H9 (cell line): ENCODE results near the gene SPN. TPM values are rescaled to one million over a fixed set of nuclear protein-coding genes. Genes with fewer than 3 reads are reported as not detected.

Experiments used
- DNase-seq: peaks from one replicate; pipeline ENCODE4 v3.0.0-alpha.2; 2017
- H2AFZ ChIP-seq: one replicate; pipeline ENCODE4 v1.6.1; 2013; ENCODE audit warnings: mild to moderate bottlenecking, low read length, control low read depth, moderate library complexity
- H2AK5ac ChIP-seq: 2 replicates; pipeline ENCODE4 v1.6.1; 2013; ENCODE audit warnings: low read length, control low read depth, mixed read lengths; ENCODE audit not compliant: insufficient read length
- H2BK120ac ChIP-seq: one replicate; pipeline ENCODE4 v1.6.1; 2013; ENCODE audit warnings: low read depth, mild to moderate bottlenecking, low read length, control low read depth, inconsistent platforms; ENCODE audit not compliant: poor library complexity, severe bottlenecking
- H2BK12ac ChIP-seq: 2 replicates; pipeline ENCODE4 v1.6.1; 2013; ENCODE audit warnings: low read length, control low read depth, mixed read lengths, low read depth; ENCODE audit not compliant: insufficient read length
- H2BK15ac ChIP-seq: 2 replicates; pipeline ENCODE4 v1.6.1; 2013; ENCODE audit warnings: low read depth, low read length, control low read depth
- H2BK20ac ChIP-seq: one replicate; pipeline ENCODE4 v1.6.1; 2013; ENCODE audit warnings: low read depth, mild to moderate bottlenecking, low read length, control low read depth, inconsistent platforms; ENCODE audit not compliant: poor library complexity, severe bottlenecking
- H2BK5ac ChIP-seq: 2 replicates; pipeline ENCODE4 v1.6.1; 2013; ENCODE audit warnings: low read length, control low read depth, mixed read lengths; ENCODE audit not compliant: insufficient read length
- H3K14ac ChIP-seq: 2 replicates; pipeline ENCODE4 v1.6.1; 2013; ENCODE audit warnings: low read length, control low read depth; ENCODE audit not compliant: insufficient read depth
- H3K18ac ChIP-seq: 2 replicates; pipeline ENCODE4 v1.6.1; 2013; ENCODE audit warnings: low read depth, mild to moderate bottlenecking, mixed read lengths, low read length, control low read depth; ENCODE audit not compliant: insufficient read length
- H3K23ac ChIP-seq: 2 replicates; pipeline ENCODE4 v1.6.1; 2013; ENCODE audit warnings: low read length, control low read depth, mixed read lengths, low read depth; ENCODE audit not compliant: insufficient read length
- H3K23me2 ChIP-seq: 2 replicates; pipeline ENCODE4 v1.6.1; 2013; ENCODE audit warnings: low read depth, mild to moderate bottlenecking, mixed read lengths, low read length, control low read depth; ENCODE audit not compliant: insufficient read length, poor library complexity, severe bottlenecking
- H3K27ac ChIP-seq: 2 replicates; pipeline ENCODE4 v1.5.1; 2013; ENCODE audit warnings: low read length, control low read depth, mixed read lengths, low read depth; ENCODE audit not compliant: insufficient read length
- H3K27me3 ChIP-seq: 2 replicates; pipeline ENCODE4 v1.6.1; 2013; ENCODE audit warnings: low read length, control low read depth, inconsistent platforms; ENCODE audit not compliant: insufficient read depth
- H3K4ac ChIP-seq: 2 replicates; pipeline ENCODE4 v1.6.1; 2013; ENCODE audit warnings: low read depth, mild to moderate bottlenecking, control low read depth, inconsistent platforms, low read length, moderate library complexity
- H3K4me1 ChIP-seq: 2 replicates; pipeline ENCODE4 v1.6.1; 2013; ENCODE audit warnings: low read length, control low read depth, inconsistent platforms; ENCODE audit not compliant: insufficient read depth
- H3K4me2 ChIP-seq: 2 replicates; pipeline ENCODE4 v1.6.1; 2013; ENCODE audit warnings: low read length, control low read depth, mixed read lengths; ENCODE audit not compliant: insufficient read length, insufficient read depth
- H3K56ac ChIP-seq: 2 replicates; pipeline ENCODE4 v1.6.1; 2013; ENCODE audit warnings: low read depth, mild to moderate bottlenecking, mixed read lengths, low read length, control low read depth; ENCODE audit not compliant: insufficient read length
- H3K79me1 ChIP-seq: 2 replicates; pipeline ENCODE4 v1.6.1; 2013; ENCODE audit warnings: low read depth, mild to moderate bottlenecking, moderate library complexity, low read length, control low read depth, inconsistent platforms; ENCODE audit not compliant: insufficient read depth, poor library complexity, severe bottlenecking
- H3K79me2 ChIP-seq: 2 replicates; pipeline ENCODE4 v1.6.1; 2013; ENCODE audit warnings: low read length, control low read depth, inconsistent platforms; ENCODE audit not compliant: insufficient read depth
- H3K9ac ChIP-seq: 2 replicates; pipeline ENCODE4 v1.6.1; 2013; ENCODE audit warnings: low read length, control low read depth, mixed read lengths; ENCODE audit not compliant: insufficient read length; ENCODE audit errors: extremely low read depth
- H3K9me3 ChIP-seq: one replicate; pipeline ENCODE4 v1.6.1; 2013; ENCODE audit warnings: low read depth, low read length, inconsistent platforms; ENCODE audit not compliant: control insufficient read depth
- H3T11ph ChIP-seq: one replicate; pipeline ENCODE4 v1.6.1; 2013; ENCODE audit warnings: mild to moderate bottlenecking, low read length, control low read depth, inconsistent platforms
- H4K20me1 ChIP-seq: one replicate; pipeline ENCODE4 v1.6.1; 2013; ENCODE audit not compliant: control insufficient read depth, insufficient read length, insufficient read depth
- H4K5ac ChIP-seq: 2 replicates; pipeline ENCODE4 v1.6.1; 2013; ENCODE audit warnings: low read depth, mild to moderate bottlenecking, mixed read lengths, low read length, control low read depth; ENCODE audit not compliant: insufficient read length
- H4K8ac ChIP-seq: replicated peaks from 2 replicates; pipeline ENCODE4 v1.6.1; 2013; ENCODE audit warnings: low read length, control low read depth, mixed read lengths, low read depth; ENCODE audit not compliant: insufficient read length
- H4K91ac ChIP-seq: 2 replicates; pipeline ENCODE4 v1.6.1; 2013; ENCODE audit warnings: low read depth, mild to moderate bottlenecking, moderate library complexity, mixed read lengths, low read length, control low read depth; ENCODE audit not compliant: insufficient read length
- H3K27ac Mint-ChIP-seq, 3 experiments: 2 replicates in 2 of 3; 3 replicates in 1 of 3; pipeline ENCODE4 v1.8.0; 2020 to 2021; ENCODE audit warnings: mixed read lengths in 3 of 3, mild to moderate bottlenecking in 1 of 3, moderate library complexity in 1 of 3
- H3K27me3 Mint-ChIP-seq: 2 replicates; pipeline ENCODE4 v1.8.0; 2021; ENCODE audit warnings: low read depth, mild to moderate bottlenecking, moderate library complexity, mixed read lengths
- H3K36me3 Mint-ChIP-seq, 3 experiments: 2 replicates in 2 of 3; 3 replicates in 1 of 3; pipeline ENCODE4 v1.8.0; 2020 to 2021; ENCODE audit warnings: low read depth in 3 of 3, mixed read lengths in 3 of 3; ENCODE audit not compliant: insufficient read depth in 1 of 3
- H3K4me1 Mint-ChIP-seq, 2 experiments: 2 replicates each; pipeline ENCODE4 v1.8.0; 2020; ENCODE audit warnings: mixed read lengths in 2 of 2
- H3K4me3 Mint-ChIP-seq, 2 experiments: 2 replicates in 1 of 2; 3 replicates in 1 of 2; pipeline ENCODE4 v1.8.0; 2020 to 2021; ENCODE audit warnings: mild to moderate bottlenecking in 2 of 2, mixed read lengths in 2 of 2, moderate library complexity in 1 of 2
- H3K9me3 Mint-ChIP-seq, 2 experiments: 2 replicates in 1 of 2; 3 replicates in 1 of 2; pipeline ENCODE4 v1.8.0; 2020; ENCODE audit warnings: mild to moderate bottlenecking in 2 of 2, mixed read lengths in 2 of 2, moderate library complexity in 1 of 2
- WGBS: extraction: QIAGEN DNeasy Blood & Tissue Kit; methylation state at CpG from one replicate; pipeline ENCODE4 v1.1.7; 2013; ENCODE audit warnings: missing lambda C conversion rate, low lambda C conversion rate, mixed read lengths; ENCODE audit not compliant: insufficient read length; ENCODE audit errors: extremely low coverage; 5-methylcytosine and 5-hydroxymethylcytosine counted together
- total RNA-seq: library from RNA; stranded (reverse); gene quantifications from 2 replicates; pipeline ENCODE4 v1.2.1, GENCODE V29; 2021
- TF ChIP-seq, protein P1 (sequence below): fragments of 200-600 bp; sonication (generic); conservative IDR thresholded peaks from 3 replicates; pipeline ENCODE4 v1.8.0; 2021; ENCODE audit warnings: antibody characterized with exemption, mild to moderate bottlenecking

SPN gene
- total RNA-seq, 1 experiment from 2014 or later = 0.77 TPM

DNA sequence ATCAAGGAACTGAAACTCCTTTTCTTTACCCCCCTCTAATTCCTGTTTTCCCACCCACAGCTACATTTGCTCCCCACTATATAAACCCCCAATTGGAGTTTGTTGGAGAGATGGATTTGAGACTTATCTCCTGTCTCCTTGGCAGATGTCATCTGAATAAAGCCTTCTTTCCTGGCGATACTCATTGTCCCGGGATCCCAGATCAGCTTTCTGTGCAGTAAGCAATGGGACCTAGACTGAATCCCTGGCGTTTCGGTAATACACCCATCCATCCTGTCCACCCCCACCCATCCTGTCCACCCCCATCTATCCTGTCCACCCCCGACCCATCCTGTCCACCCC lies 38.1 kb downstream of the SPN start:
- Histone ChIP-seq H4K8ac (no peak overlapping the region), H3K4ac (no peak overlapping the region), H2BK12ac (no peak overlapping the region), H3K4me1 (no peaks in the 10 kb centered on the region; the same call in 1 of the 2 replicates), H4K91ac (no peak overlapping the region), H3K23me2 (no peaks in the 10 kb centered on the region), H3K79me1 (no peaks in the 10 kb centered on the region), H3K9ac (no peak overlapping the region), H2BK20ac (no peak overlapping the region), H4K20me1 (no peaks in the 10 kb centered on the region), H4K5ac (no peak overlapping the region), H3K27me3 (no peaks in the 10 kb centered on the region), H3K56ac (no peak overlapping the region), H3K18ac (no peak overlapping the region), H2AFZ (no peak overlapping the region), H2BK120ac (no peak overlapping the region), H2BK5ac (no peak overlapping the region), H3K9me3 (no peaks in the 10 kb centered on the region), H3T11ph (no peak overlapping the region), H3K23ac (no peak overlapping the region), H2BK15ac (no peak overlapping the region), H3K4me2 (no peak overlapping the region), H2AK5ac (no peak overlapping the region), H3K79me2 (no peaks in the 10 kb centered on the region), H3K14ac (no peak overlapping the region; the same call in 1 of the 2 replicates), H3K27ac (no peak overlapping the region)
- Mint-ChIP-seq H3K4me1 (peaks cover 29 to 31% of the 10 kb centered on the region in 2 experiments), H3K4me3 (no peak overlapping the region; a peak in 1 of 5 replicates), H3K9me3 (peaks cover 6 to 13% of the 10 kb centered on the region in 2 experiments), H3K27ac (peak overlapping the region in 1 of 3 experiments; percentile 57; a peak in 2 of 7 replicates), H3K36me3 (peaks cover 25 to 28% (median 26%) of the 10 kb centered on the region in 3 experiments), H3K27me3 (no peaks in the 10 kb centered on the region)
- no peak for DNase-seq
- TF ChIP-seq, protein P1, sequence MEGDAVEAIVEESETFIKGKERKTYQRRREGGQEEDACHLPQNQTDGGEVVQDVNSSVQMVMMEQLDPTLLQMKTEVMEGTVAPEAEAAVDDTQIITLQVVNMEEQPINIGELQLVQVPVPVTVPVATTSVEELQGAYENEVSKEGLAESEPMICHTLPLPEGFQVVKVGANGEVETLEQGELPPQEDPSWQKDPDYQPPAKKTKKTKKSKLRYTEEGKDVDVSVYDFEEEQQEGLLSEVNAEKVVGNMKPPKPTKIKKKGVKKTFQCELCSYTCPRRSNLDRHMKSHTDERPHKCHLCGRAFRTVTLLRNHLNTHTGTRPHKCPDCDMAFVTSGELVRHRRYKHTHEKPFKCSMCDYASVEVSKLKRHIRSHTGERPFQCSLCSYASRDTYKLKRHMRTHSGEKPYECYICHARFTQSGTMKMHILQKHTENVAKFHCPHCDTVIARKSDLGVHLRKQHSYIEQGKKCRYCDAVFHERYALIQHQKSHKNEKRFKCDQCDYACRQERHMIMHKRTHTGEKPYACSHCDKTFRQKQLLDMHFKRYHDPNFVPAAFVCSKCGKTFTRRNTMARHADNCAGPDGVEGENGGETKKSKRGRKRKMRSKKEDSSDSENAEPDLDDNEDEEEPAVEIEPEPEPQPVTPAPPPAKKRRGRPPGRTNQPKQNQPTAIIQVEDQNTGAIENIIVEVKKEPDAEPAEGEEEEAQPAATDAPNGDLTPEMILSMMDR = no peak
- no CpG with 5 or more reads among the region's 5 CpGs for WGBS
